Activated CD4-positive, alpha-beta T cell treated with anti-CD3 and anti-CD28 coated beads, Interleukin-2, amount 50 U/mL, for 16 hours (primary cell): ENCODE measurements around the gene B4GALT1.
A peak's percentile ranks its signal among the peaks of the same experiment; 100 is the strongest.

Experiments used
- DNase-seq: peaks from one replicate; pipeline ENCODE4 v3.0.0-alpha.2; 2020

Gene B4GALT1

GRCh38 chr9:33167084-33167971, at the start of gene B4GALT1:
Gene B4GALT1, minus strand, starts transcription at chr9:33167336. Its CDS starts 167 bp downstream, at chr9:33167169.
- DNase-seq = peak; percentile 97

GRCh38 chr9:33211695-33212393, 44.7 kb upstream of the B4GALT1 start:
- DNase-seq = no peak

- DNase-seq = no peak
Measured at GRCh38 chr9:33210006-33210715, 43.0 kb upstream of the B4GALT1 start.

GRCh38 chr9:33209394-33209793, 42.3 kb upstream of the B4GALT1 start:
- DNase-seq = no peak

GRCh38 chr9:33202552-33203201, 35.5 kb upstream of the B4GALT1 start:
- peak; percentile 26 for DNase-seq

GRCh38 chr9:33202018-33202417, 34.9 kb upstream of the B4GALT1 start:
- DNase-seq = no peak

- no peak for DNase-seq
Measured at GRCh38 chr9:33198165-33198564, 31.0 kb upstream of the B4GALT1 start.

- no peak for DNase-seq
Measured at GRCh38 chr9:33197279-33198152, 30.4 kb upstream of the B4GALT1 start.

GRCh38 chr9:33196736-33197135, 29.6 kb upstream of the B4GALT1 start:
- no peak for DNase-seq

- DNase-seq = no peak
Measured at GRCh38 chr9:33193818-33194217, 26.7 kb upstream of the B4GALT1 start.

- DNase-seq = no peak
Measured at GRCh38 chr9:33192493-33193255, 25.5 kb upstream of the B4GALT1 start.

GRCh38 chr9:33190021-33190705, 23.0 kb upstream of the B4GALT1 start:
- DNase-seq = no peak

GRCh38 chr9:33189331-33189791, 22.2 kb upstream of the B4GALT1 start:
- DNase-seq = no peak

GRCh38 chr9:33188711-33189110, 21.6 kb upstream of the B4GALT1 start:
- DNase-seq = no peak

- DNase-seq = no peak
Measured at GRCh38 chr9:33187519-33188218, 20.5 kb upstream of the B4GALT1 start.

GRCh38 chr9:33186457-33187168, 19.5 kb upstream of the B4GALT1 start:
- DNase-seq = no peak

GRCh38 chr9:33185858-33186257, 18.7 kb upstream of the B4GALT1 start:
- no peak for DNase-seq

- DNase-seq = no peak
Measured at GRCh38 chr9:33185406-33185805, 18.3 kb upstream of the B4GALT1 start.

GRCh38 chr9:33184963-33185362, 17.8 kb upstream of the B4GALT1 start:
- no peak for DNase-seq
